Germinal center (tissue), 1 donor: ENCODE results near the gene ARAP3.
A peak's percentile ranks its signal among the peaks of the same experiment; 100 is the strongest.
"Not testable (repeated sequence)": the region's sequence is repeated elsewhere in the genome, so short reads cannot be mapped to it uniquely, and the experiment has no call there.

Experiments
- DNase-seq: peaks from one replicate; pipeline ENCODE4 v3.0.0; 2012; ENCODE audit warnings: mixed read lengths, low spot score

ARAP3 gene, protein sequence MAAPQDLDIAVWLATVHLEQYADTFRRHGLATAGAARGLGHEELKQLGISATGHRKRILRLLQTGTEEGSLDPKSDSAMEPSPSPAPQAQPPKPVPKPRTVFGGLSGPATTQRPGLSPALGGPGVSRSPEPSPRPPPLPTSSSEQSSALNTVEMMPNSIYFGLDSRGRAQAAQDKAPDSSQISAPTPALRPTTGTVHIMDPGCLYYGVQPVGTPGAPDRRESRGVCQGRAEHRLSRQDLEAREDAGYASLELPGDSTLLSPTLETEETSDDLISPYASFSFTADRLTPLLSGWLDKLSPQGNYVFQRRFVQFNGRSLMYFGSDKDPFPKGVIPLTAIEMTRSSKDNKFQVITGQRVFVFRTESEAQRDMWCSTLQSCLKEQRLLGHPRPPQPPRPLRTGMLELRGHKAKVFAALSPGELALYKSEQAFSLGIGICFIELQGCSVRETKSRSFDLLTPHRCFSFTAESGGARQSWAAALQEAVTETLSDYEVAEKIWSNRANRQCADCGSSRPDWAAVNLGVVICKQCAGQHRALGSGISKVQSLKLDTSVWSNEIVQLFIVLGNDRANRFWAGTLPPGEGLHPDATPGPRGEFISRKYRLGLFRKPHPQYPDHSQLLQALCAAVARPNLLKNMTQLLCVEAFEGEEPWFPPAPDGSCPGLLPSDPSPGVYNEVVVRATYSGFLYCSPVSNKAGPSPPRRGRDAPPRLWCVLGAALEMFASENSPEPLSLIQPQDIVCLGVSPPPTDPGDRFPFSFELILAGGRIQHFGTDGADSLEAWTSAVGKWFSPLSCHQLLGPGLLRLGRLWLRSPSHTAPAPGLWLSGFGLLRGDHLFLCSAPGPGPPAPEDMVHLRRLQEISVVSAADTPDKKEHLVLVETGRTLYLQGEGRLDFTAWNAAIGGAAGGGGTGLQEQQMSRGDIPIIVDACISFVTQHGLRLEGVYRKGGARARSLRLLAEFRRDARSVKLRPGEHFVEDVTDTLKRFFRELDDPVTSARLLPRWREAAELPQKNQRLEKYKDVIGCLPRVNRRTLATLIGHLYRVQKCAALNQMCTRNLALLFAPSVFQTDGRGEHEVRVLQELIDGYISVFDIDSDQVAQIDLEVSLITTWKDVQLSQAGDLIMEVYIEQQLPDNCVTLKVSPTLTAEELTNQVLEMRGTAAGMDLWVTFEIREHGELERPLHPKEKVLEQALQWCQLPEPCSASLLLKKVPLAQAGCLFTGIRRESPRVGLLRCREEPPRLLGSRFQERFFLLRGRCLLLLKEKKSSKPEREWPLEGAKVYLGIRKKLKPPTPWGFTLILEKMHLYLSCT (N-terminal part only)

DNA sequence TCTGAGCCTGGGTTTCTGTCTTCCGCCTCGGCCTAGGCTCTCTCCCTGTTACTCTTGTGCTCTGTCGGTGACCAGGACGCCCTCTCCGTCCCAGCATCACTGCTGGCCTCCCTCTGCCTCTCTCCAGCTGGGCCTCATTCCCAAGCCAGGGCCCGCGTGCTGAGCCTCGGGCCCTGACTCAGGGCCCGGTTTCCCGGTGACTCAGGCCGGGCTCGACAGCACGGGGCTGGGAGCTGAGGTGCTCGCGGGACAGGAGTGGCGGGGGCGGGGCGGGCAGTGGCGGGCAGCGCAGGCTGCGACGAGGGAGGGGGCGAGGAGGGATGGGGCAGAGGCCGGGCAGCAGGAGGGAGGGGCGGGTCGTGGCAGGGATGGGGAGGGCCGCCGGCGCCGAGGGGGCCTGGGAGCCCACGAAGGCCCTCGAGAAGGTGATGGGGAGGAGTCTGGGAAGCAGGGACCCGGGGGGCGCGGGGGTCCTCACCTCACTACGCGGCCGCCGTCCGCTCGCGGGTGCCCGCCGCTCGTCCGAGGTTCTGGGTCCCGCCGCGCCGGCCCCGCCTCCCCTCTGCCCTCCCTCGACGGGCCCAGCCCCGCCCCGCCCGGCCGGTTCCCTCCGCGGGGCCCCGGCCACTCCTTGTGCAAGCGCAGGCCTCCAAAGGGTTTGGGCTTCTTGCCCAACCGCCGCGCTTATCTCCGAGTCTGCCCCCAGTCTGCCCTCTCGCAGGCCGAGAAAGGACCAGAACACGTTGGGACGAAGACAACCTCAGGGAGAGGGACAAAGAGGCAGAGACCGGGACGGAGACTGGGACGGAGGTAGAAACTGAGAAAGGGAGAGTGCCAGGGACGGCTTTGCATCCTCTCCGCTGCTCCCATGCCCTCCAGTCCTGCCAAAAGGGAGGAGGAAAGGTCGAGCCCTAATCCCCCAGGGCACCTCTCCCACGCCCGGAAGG is at the start of gene ARAP3:
ARAP3 (minus strand) TSS at position 536 of the 947 bp plus-strand sequence. CDS start 1,744 bp downstream, outside the sequence.
- peak; percentile 30 for DNase-seq

DNA sequence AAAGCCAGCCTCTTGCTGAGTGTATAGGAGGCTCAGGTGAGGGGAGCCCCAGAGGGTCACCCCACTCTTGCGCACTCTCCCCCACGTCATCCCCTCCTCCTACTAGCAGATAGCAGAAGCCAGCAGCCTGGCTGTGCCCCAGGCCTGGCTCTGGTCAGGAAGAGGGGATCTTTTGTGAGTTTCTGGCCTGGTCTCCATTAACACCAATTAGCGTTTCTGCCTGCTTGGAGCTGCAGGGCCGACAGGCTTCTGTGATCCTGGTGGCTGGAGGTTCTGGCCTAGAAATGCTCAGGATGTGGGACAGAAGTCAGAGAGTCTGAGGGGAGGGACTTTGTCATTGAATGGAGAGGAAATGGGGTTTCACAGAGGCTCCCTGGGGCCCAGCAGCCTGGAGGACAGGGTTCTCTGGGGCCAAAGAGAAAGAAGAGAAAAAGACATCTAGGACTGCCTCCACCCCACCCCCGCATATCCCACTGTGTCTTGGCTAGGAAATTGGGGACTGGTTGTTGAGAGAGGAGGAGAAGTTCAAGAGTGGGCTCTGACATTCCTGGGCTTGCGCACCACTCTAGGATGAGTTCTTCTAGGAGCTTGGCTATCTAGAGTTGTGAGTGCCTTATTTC is 47.5 kb upstream of the ARAP3 start:
- DNase-seq, result no peak

DNA sequence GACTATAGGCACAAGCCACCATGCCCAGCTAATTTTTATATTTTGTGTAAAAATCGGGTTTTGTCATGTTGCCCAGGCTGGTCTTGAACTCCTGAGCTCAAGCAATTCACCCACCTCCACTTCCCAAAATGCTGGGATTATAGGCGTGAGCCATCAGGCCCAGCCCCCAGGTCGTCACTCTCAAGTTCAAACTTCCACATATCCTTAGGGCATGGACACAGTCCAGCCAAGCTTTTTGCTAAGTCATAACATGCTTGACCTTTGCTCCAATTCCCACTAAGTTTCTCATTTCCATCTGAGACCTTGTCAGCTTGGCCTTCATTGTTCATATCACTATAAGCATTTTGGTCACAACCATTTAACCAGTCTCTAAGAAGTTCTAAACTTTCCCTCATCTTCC is 43.9 kb upstream of the ARAP3 start:
- DNase-seq, result no peak

DNA sequence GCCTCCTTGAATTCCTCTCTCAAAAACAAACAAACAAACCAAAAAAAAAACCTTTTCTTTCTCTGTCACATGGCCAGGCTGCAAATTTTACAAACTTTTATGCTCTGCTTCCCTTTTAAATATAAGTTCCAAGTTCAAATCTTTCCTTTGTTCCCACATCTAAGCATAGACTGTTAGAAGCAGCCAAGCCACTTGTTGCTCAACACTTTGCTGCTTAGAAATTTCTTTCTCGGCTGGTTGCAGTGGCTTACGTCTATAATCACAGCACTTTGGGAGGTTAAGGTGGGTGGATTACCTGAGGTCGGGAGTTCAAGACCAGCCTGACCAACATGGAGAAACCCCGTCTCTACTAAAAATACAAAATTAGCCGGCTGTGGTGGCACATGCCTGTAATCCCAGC is 43.1 kb upstream of the ARAP3 start:
- DNase-seq, result not testable (repeated sequence)

DNA sequence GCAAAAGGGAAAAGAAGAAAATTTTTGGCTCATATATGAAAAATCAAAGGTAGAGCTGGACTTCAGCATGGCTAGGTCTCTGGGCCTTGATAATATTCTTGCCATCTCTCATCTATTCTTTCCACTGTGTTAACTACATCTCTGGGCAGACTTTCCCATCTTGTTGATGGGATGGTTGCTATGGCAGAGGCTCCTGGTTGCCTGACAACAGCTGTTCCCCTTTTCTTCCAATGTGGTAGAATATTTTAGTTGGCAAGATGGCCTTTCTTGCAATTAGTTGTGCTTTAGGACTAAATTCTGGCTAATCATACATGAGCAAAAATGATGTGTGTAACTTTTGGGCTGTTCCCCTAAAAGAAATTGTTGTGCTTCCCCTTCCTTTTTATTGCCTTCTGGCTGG is 40.2 kb upstream of the ARAP3 start:
- no peak for DNase-seq

DNA sequence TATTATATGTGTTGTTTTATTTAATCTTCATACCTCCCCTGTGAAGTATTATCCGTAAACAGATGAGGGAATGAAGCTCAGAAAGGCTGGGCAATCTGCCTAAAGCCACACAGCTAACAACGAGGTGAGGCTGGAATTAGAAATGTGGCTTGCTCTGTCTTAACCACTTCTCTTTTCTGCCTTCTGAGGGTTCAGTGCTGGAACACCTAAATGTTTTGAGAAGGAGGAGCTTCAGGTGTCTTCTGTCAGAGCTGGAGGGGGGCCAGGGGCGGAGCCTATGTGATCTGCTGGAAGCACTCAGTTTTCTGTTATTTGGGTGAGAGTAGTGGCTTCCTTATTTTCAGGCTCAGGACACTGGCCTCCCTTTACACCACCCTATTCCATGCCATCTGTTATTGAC is 35.0 kb upstream of the ARAP3 start:
- no peak for DNase-seq

DNA sequence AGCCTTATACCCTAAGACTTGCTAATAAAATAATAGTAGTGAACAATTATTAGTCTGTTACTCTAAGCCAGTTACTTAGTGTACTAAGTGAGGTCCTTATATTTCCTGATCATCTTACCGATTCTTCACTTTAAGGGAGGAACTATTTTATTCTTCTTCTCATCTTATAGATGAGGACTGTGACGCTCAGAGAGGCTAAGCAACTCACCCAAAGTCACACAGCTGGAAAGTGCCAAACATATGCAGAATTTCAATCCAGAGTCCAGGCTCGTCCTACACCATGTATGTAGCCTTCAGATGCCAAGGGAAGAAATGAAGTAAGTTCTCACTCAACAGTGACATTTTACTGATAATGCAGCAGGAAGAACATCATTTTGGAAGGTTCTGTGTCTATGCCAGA is 34.4 kb upstream of the ARAP3 start:
- DNase-seq, result no peak

DNA sequence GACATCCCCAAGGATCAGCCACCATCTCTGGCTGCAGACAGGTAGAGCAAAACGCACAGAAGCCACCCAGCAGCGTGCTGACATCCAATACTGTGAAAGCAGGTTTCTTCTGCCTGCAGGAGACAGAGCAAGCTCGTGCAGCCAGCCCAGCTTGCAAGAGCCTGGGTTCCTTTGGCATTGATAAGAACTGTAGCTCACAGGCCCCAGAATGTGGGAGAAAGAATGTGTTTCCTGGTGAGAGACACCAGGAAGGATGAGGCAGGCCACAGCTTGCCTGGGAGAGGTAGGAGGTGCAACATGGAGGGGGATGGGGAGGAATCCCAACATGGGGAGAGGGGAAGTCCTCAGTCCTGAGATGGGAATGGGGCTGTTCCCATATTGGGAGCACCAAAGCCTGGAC is 34.0 kb upstream of the ARAP3 start:
- DNase-seq, result no peak

DNA sequence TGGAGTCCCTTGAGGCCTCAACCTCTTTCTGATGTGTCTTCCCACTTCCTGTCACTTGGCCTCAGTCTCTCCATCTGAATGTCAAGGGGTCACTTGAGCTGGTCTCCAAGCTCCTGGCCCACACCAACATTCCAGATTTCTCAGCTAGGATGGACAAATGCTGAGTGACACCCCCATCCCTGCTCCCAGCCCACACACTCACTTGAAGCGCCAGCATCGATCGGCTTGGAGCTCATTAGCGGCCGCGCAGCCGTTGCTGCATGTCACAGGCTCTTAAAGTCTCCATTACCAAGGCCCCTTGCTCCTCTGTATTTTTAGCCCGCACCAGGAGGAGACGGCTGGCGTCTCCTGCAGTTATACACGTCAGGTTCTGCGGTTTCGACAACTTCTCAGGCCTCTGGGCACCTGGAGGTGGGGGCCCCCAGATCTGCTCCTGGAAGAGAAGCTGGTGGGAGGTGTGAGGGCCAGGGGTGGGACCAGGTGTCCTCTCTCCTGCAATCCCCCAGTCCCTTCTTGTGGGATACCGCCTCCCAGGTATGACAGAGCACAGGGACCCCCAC is 33.4 kb upstream of the ARAP3 start:
- no peak for DNase-seq

DNA sequence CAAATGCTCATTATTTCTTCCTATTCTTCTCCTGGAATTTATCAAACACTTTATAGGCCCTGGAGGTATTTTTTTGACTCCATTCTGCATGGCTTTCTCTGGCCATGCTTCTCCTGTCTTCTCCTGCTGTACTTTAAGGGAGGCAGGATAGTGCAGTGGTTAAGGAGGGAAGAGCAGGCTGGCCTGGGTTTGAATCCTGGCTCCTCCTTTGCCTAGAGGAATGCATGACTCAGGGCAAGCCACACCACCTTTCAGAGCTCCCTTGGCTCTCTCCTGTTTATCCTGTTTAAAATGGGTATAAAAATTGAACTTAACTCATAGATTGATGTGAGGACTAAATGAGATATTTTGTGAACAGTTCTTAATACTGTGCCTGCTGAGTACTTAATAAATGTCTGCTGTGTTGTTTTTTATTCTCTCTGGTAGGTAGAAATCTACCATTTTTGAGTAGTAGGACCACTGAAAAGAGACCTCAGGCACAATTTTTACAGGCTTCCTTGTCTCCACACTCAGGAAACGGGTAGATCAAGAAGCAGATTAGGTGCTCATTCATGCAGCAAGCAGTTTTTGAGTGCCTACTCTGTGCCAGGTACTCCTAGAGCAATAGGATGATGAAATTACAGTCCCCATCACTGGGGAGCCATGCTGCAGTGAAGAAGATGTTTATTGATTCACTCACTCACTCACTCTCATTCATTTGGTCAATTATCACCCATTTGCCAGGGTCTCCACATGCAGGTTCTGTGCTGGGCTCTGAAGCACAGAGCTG is 32.7 kb upstream of the ARAP3 start:
- DNase-seq, result no peak

DNA sequence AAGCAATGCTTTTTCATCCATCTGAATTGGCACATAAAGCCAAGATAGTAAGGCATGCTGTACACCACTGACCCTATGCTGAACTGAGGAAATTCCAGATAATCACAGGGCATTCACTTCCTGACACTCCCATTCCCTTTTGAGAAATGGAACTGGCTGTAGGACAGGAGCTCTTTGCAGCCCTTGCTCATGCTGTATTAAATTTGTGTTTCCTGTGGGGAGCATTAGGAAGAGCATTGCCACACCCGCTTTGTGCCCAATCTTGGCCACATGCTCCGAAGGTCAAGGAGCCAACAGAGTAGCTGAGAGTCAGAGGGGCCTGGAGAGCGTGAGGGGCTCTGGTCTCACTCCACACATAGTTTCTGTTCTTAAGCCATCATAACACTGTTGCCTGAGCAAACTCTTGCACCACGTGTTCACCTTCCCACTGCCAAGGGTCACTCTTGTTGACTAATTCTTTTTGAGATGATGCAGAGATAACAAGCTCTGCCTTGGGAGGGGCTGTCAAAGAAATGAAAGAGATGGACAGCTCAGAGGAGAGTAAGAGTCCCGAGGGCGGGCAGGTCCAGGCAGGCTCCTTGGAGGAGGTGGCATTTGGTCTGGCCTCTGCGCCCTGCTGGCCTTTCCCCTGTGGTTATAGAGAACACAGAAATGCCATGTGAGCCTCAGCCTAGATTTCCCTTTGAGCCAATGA is 31.7 kb upstream of the ARAP3 start:
- DNase-seq, result no peak

DNA sequence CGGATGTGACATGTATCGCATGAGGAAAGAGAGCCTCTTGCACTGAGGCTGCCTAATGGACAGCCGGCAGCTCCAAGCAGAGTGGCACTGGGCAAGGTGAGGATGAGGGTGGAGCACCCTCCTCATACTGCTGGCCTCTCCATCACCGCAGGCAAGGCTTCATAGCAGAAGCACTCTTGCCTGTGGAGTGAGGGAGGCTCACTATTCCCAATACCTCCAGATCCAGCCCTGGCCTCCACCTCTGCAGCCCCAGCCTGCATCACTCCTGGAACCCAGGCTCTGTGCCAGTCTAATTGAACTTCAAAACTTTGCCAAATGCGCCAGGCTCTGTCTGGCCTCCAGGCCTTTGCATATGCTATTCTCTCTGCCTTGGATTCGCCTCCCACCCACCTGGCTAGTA is 29.7 kb upstream of the ARAP3 start:
- no peak for DNase-seq

DNA sequence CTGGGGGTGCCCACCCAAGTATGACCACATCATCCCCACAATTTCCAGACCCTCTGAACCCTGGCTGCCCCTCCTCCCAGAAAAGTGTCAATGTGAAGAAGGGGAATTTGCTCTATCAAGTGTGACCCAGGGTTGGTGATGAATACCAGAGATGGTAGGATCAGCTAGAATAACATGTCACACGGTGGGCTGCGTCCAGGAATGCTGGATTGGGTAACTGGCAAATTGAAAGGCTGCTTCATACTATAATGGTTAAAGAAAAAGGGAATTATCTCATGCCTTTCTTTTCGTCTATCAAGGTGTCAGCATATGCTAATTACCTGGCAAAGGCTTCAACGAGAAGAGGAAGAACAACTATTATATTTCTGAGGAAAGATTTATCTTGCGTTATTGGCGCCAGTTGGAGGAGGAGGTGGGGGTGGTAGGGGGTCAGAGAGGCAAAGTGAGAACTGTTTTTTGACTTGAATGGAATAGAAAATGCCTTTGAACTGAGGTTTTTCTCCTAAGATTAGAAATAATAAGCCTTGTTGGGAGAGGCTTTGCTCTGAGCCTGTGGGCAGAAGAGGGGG is 27.8 kb upstream of the ARAP3 start:
- no peak for DNase-seq

DNA sequence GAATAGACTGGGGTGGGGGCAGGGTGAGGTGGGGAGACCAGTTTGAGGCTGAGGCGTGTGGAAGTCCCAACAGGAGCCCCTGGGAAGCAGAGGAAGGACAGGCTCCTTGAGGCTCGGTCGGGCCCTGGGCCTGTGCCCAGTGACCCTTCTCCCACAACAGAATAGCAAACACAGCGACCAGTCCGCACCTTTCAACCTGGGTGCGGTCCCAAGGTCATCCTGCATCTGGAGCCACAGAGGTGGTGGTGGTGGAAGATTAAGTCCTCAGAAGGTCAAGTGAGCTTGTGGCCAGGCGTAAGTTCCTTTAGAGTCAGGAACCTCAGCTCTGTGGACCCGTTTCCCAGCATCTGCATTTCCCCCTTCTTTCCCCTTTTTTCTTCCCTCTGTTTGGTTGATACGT is 26.0 kb upstream of the ARAP3 start:
- DNase-seq, result no peak

DNA sequence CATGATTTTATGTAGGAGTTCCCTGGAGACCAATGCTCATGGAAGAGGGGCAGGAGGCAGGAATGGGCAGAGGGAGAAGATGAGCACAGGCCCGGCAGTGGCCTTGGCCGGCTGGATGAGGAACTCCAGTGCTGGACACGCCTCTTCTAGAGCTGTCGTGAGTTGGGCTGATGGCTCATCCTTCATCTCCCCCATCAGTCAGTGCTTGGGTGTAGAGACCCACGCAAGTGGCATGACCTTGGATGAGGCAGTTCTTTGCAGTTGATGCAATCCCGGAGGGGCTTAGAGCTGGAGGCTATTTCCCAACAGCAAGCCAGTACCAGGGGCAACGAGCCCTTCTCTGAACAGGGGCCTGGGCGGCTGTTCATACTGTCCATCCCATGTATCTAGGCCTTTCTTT is 25.5 kb upstream of the ARAP3 start:
- no peak for DNase-seq

DNA sequence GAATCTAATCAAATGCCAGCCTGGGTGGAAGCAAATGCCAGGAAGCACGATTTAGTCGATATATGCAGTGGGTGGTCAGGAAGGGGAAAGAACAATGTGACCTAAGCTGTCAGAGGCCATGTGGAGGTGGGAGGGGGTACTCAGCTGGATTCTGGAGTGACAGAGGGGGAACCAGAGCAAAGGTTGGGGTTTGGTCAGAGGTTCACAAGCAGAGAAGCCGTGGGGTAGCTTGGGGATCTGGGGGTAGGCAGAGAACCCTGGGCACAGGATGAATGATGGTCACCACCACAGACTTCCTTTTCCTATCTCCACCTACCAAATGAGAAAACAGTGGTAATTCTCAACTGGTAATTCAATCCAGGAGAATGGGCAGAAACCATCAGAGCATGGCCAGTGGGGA is 24.1 kb upstream of the ARAP3 start:
- DNase-seq, result no peak

DNA sequence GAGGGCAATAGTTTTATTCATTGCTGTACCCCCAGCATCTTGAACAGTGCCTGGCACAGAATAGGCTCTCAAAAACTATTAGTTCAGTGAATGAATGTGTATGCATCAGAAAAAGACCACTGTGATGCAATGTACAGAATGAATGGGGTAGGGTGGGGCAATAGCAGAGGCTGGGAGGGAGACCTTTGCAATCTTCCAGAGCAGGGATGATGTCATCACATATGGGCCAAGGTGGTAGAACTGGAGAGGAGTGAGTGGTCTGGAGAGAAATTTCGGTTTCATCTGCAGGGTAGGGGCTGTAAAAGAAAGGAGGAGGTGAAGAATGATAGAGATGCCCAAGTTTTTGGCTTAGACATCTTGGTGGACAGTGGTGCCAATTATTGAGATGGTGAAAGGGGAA is 23.4 kb upstream of the ARAP3 start:
- no peak for DNase-seq

DNA sequence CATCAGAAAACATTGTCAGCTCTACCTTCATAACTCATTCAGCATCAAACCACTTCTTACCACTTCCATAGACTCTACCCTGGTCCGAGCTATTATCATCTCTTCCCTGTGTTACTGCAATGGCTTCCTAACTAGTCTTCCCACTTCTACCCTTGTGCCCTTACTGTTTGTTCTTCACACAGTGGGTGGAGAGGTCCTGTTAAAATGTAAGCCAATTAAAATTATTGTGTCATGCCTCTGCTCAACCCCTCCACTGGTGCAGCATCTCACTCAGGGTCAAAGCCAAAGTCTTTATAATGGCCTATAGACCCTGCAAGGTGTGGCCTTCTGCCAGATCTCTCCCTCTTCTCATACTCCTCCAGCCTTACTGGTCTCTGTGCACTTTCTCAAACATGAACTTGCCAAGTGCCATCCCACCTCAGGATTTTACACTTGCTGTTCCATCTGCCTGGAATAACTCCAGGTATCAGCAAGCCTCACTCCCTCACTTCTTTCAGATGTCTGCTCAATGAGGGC is 22.8 kb upstream of the ARAP3 start:
- DNase-seq, result no peak
